AG04450 (cell line): ENCODE results near the gene PFKFB2. TPM values are rescaled to one million over a fixed set of nuclear protein-coding genes. Genes with fewer than 3 reads are reported as not detected.

Experiments used
- CTCF ChIA-PET: fragments of 300-600, 350-600 bp; formaldehyde crosslinking; extraction: SDS; loops from one replicate; lab custom pipeline; 2022; ENCODE audit warnings: antibody characterized with exemption, inconsistent platforms; lab: Charles Lee
- POLR2A ChIA-PET: fragments of 350-600 bp; formaldehyde crosslinking; extraction: SDS; loops from one replicate; lab custom pipeline; 2021; ENCODE audit warnings: antibody characterized with exemption, inconsistent platforms; lab: Yijun Ruan, JAX
- DNase-seq: peaks from one replicate; pipeline ENCODE4 v3.0.0-alpha.2; 2011; ENCODE audit warnings: low read depth, low spot score
- H3K27ac ChIP-seq: one replicate; pipeline ENCODE4 v1.5.1; 2012; ENCODE audit warnings: low read depth, low read length, control low read depth
- H3K27me3 ChIP-seq: one replicate; pipeline ENCODE4 v1.6.0; 2012; ENCODE audit warnings: low read length; ENCODE audit not compliant: control insufficient read depth, insufficient read depth
- H3K4me3 ChIP-seq: 2 replicates; pipeline ENCODE4 v1.5.1; 2011; ENCODE audit warnings: mild to moderate bottlenecking, low read depth, low read length, control low read depth
- H3K9me3 ChIP-seq: 2 replicates; pipeline ENCODE4 v1.5.1; 2012; ENCODE audit warnings: low read length; ENCODE audit not compliant: control insufficient read depth, insufficient read depth
- polyA plus RNA-seq: library from polyadenylated mRNA; depleted of rRNA; stranded (reverse); fragments of >200 nt; gene quantifications from 2 replicates; pipeline ENCODE4 v1.2.3, GENCODE V29; 2011
- TF ChIP-seq, protein P1 (sequence below): IDR thresholded peaks from 2 replicates; pipeline ENCODE4 v1.5.1; 2011; ENCODE audit warnings: low read depth, low read length, control low read depth, inconsistent platforms

PFKFB2 gene
- polyA plus RNA-seq, 1 experiment = 1.7 TPM

DNA sequence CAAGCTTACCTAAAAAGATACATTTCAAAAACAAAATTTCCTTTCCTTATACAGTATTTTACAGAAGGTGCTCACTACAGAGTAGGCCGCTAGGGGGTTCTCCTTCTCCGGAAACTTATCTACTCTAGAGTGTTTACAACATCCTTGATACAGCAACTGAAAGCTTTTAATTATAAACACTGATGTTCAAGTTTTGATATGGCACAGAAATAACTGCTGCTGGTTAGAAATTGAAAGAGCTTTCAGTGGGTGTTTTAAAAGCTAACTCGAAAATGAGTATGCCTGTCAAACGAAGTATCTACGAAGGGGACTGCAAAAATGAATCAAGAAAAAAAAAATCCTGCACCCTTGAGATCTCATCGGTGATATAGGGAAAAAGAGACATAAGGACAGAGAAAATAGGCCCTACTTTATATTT lies 3.1 kb upstream of the PFKFB2 start:
- H3K27ac ChIP-seq = peak overlapping the region; percentile 79

DNA sequence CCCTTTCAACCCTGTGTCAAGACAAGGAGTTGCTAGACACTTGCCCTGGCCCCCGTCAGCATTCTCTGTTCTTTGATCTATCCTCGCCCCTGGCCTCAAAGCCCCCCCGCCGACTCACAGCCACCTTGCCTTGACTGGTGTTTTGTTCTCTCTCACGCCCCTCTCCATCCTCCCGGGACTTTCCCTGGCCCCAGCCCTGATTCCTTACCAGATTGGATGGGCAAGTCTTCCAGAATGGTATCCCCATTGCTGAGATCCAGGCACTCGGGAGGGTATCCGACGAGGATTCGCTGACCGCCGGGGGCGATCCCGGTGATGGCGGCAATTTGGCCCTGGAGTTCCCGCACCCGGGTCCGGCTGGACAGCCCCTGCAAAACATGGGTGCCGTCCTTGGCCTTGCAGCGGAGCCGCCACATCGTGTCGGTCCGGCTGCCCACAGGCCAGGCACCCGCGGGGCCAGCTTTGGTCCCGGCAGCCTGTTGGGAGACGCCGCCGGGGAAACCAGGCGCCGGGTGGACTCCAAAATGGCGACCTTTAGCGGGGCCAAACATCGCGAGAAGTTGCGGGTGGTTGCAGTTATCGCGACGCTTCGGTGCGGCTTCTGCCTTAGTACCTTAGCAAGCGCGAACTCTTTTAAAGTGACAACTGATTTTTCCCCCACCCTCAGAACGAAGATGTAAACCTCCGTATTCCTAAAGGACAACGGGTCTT lies 2.4 kb upstream of the PFKFB2 start:
- Histone ChIP-seq H3K27ac (peak overlapping the region; percentile 79), H3K27me3 (peaks cover 7% of the 10 kb centered on the region), H3K9me3 (peaks cover 8% of the 10 kb centered on the region; the same call in 1 of the 2 replicates), H3K4me3 (peak overlapping the region; percentile 75)
- TF ChIP-seq, protein P1, sequence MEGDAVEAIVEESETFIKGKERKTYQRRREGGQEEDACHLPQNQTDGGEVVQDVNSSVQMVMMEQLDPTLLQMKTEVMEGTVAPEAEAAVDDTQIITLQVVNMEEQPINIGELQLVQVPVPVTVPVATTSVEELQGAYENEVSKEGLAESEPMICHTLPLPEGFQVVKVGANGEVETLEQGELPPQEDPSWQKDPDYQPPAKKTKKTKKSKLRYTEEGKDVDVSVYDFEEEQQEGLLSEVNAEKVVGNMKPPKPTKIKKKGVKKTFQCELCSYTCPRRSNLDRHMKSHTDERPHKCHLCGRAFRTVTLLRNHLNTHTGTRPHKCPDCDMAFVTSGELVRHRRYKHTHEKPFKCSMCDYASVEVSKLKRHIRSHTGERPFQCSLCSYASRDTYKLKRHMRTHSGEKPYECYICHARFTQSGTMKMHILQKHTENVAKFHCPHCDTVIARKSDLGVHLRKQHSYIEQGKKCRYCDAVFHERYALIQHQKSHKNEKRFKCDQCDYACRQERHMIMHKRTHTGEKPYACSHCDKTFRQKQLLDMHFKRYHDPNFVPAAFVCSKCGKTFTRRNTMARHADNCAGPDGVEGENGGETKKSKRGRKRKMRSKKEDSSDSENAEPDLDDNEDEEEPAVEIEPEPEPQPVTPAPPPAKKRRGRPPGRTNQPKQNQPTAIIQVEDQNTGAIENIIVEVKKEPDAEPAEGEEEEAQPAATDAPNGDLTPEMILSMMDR = no peak
- ChIA-PET POLR2A (interaction anchor here (0.6 to 1.1 kb wide), 2 partner anchors 26 to 177 kb away, joined by 3 to 4 read pairs; no protein-coding TSS in a partner anchor), CTCF (interaction anchor here (0.6 to 2.0 kb wide), 36 partner anchors 8 to 648 kb away, joined by 3 to 20 read pairs (median 5); partner anchors contain the start of genes C1orf116 and CD55)
- DNase-seq = peak; percentile 80

More for the DNA sequence above, 3.1 kb upstream of the PFKFB2 start:
- Histone ChIP-seq H3K4me3 (peak overlapping the region; percentile 75), H3K9me3 (peaks cover 8% of the 10 kb centered on the region; the same call in 1 of the 2 replicates), H3K27me3 (peaks cover 7% of the 10 kb centered on the region)
- ChIA-PET POLR2A (interaction anchor here (1.1 kb wide), 1 partner anchor 26 kb away, joined by 4 read pairs; no protein-coding TSS in a partner anchor), CTCF (interaction anchor here (0.6 to 2.0 kb wide), 36 partner anchors 8 to 649 kb away, joined by 3 to 20 read pairs (median 5); partner anchors contain the start of genes C1orf116 and CD55)
- TF ChIP-seq, protein P1 = peak; percentile 86
- no peak for DNase-seq

DNA sequence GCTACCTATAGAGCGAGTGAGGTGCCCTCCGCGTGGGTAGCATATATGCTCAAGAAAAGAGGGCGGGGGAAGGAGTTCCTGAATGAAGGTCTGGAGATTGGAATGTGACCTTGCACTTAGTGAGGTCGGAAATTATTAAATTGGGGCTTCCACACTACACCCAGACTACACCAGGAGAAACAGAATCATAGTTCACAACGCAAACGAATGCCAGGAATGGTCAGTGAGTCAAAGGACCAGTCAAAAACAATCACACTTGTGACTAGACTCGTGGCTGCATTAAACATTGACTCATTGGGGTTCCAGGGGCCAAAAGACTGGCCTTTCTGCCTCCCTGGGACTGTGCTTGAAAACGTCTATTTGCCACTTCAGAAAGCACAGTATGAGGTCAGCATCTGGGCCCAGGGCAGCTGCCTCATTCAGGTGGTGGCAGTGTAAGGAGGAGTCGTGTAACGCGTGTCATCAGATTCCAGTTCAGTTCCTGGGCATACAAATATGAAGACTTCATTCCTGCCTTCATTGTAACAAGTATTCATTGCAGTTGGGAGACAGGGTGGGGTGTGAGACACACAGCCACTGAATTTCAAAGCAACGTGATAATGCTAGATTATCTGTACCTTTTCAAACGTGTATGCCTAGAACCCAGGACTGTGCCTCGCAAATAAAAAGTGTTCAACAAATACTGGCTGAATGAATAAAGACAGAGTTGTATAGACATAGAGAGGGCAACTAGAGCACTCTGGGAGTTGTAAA lies 1.7 kb upstream of the PFKFB2 start, which contains the start of gene YOD1:
TSS of gene YOD1 (minus strand) at position 18 of the 753 bp plus-strand sequence. CDS start 178 bp downstream, outside the sequence.
- peak within 1 kb of the TSS; percentile 79 for H3K27ac ChIP-seq
- TF ChIP-seq, protein P1 = no peak
- ChIA-PET CTCF (interaction anchor here (0.7 kb wide), 1 partner anchor 27 kb away, joined by 3 read pairs; no protein-coding TSS in a partner anchor), POLR2A (interaction anchor here (1.1 kb wide), 1 partner anchor 27 kb away, joined by 4 read pairs; no protein-coding TSS in a partner anchor)
- DNase-seq = no peak
- H3K27me3 ChIP-seq = peaks cover 7% of the 10 kb centered on the region
- H3K4me3 ChIP-seq = peak within 1 kb of the TSS; percentile 75
- peaks cover 8% of the 10 kb centered on the region; the same call in 1 of the 2 replicates for H3K9me3 ChIP-seq

DNA sequence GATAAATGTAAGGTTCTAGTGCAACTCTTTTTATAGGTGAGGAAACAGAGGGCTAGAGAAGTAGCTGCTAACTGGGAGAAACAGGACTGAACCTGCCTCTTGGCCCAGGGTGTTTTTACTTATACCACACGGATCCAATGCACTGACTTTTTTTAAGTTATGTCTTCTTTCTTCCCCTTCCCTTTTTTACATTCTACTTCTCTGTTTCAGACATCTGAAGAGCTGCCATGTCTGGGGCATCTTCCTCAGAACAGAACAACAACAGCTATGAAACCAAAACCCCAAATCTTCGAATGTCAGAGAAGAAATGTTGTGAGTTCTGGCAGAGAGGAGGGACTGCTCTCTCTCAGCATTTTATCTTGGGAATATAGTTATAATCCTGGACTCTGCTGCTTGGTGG lies 1.4 kb downstream of the PFKFB2 start:
- TF ChIP-seq, protein P1 = no peak
- DNase-seq = no peak
- CTCF ChIA-PET = interaction anchor here (1.3 kb wide), 1 partner anchor 423 kb away, joined by 3 read pairs; no protein-coding TSS in a partner anchor
- H3K27ac ChIP-seq = no peak overlapping the region
- POLR2A ChIA-PET = no interaction called here
- H3K27me3 ChIP-seq = peaks cover 8% of the 10 kb centered on the region
- H3K4me3 ChIP-seq = no peak overlapping the region
- peaks cover 8% of the 10 kb centered on the region; the same call in 1 of the 2 replicates for H3K9me3 ChIP-seq
